ENCODE results near the gene CACTIN.
A peak's percentile ranks its signal among the peaks of the same experiment; 100 is the strongest.

The CACTIN gene

GRCh38 chr19:3671680-3672574, 45.3 kb upstream of the CACTIN start:
- no peak for TF ChIP-seq CTCF (conservative IDR thresholded peaks at IDR 0.05; ENCODE audit: control insufficient read depth, insufficient read depth, low read depth, low read length)
- peak; percentile 53 for DNase-seq (ENCODE audit: low read depth)
- no peak overlapping the region for H3K4me3 ChIP-seq (ENCODE audit: control insufficient read depth, low read depth, low read length)

- peak overlapping the region; percentile 3 for H3K4me3 ChIP-seq (ENCODE audit: control insufficient read depth, low read depth, low read length)
- no peak for TF ChIP-seq CTCF (conservative IDR thresholded peaks at IDR 0.05; ENCODE audit: control insufficient read depth, insufficient read depth, low read depth, low read length)
Measured at GRCh38 chr19:3670796-3671679, 44.4 kb upstream of the CACTIN start.

GRCh38 chr19:3669947-3670795, 43.6 kb upstream of the CACTIN start:
- peak overlapping the region; percentile 3 for H3K4me3 ChIP-seq (ENCODE audit: control insufficient read depth, low read depth, low read length)
- TF ChIP-seq CTCF (conservative IDR thresholded peaks at IDR 0.05; ENCODE audit: control insufficient read depth, insufficient read depth, low read depth, low read length), result no peak
- DNase-seq (ENCODE audit: low read depth), result peak; percentile 95

More at GRCh38 chr19:3670796-3671679, 44.4 kb upstream of the CACTIN start:
- peak; percentile 80 for DNase-seq (ENCODE audit: low read depth)

- DNase-seq (ENCODE audit: low read depth), result no peak
- TF ChIP-seq CTCF (conservative IDR thresholded peaks at IDR 0.05; ENCODE audit: control insufficient read depth, insufficient read depth, low read depth, low read length), result no peak
- no peak overlapping the region for H3K4me3 ChIP-seq (ENCODE audit: control insufficient read depth, low read depth, low read length)
Measured at GRCh38 chr19:3669082-3669946, 42.7 kb upstream of the CACTIN start.

GRCh38 chr19:3668331-3669081, 41.9 kb upstream of the CACTIN start:
- no peak for TF ChIP-seq CTCF (conservative IDR thresholded peaks at IDR 0.05; ENCODE audit: control insufficient read depth, insufficient read depth, low read depth, low read length)
- no peak overlapping the region for H3K4me3 ChIP-seq (ENCODE audit: control insufficient read depth, low read depth, low read length)
- peak; percentile 62 for DNase-seq (ENCODE audit: low read depth)

All from fibroblast of mammary gland (primary cell).